ENCODE measurements around the gene CLSTN1. TPM values are rescaled to one million over a fixed set of nuclear protein-coding genes. Genes with fewer than 3 reads are reported as not detected.
A peak's percentile ranks its signal among the peaks of the same experiment; 100 is the strongest.

The CLSTN1 gene
- total RNA-seq, 1 donor from 2014 or later: 48.0 TPM

GRCh38 chr1:9711466-9712020 is 112.2 kb downstream of the CLSTN1 start:
- Mint-ChIP-seq H3K4me1 (ENCODE audit: low read depth) (peaks cover 35% of the 10 kb centered on the region), H3K27me3 (ENCODE audit: insufficient read depth) (no peaks in the 10 kb centered on the region), H3K27ac (peak overlapping the region; percentile 67), H3K4me3 (no peak overlapping the region), H3K9me3 (no peaks in the 10 kb centered on the region), H3K36me3 (ENCODE audit: low read depth) (peaks cover 32% of the 10 kb centered on the region)
- intact Hi-C loops (cut with micrococcal nuclease): no loop called here
- no peak for DNase-seq (ENCODE audit: low spot score)

- H3K4me3 Mint-ChIP-seq: no peak overlapping the region
- peaks cover 43% of the 10 kb centered on the region for H3K4me1 Mint-ChIP-seq (ENCODE audit: low read depth)
- peaks cover 33% of the 10 kb centered on the region for H3K36me3 Mint-ChIP-seq (ENCODE audit: low read depth)
These were observed 113.7 kb downstream of the CLSTN1 start for GRCh38 chr1:9710037-9710436.

GRCh38 chr1:9706178-9706577 is 117.6 kb downstream of the CLSTN1 start:
- H3K4me3 Mint-ChIP-seq: no peak overlapping the region
- no peaks in the 10 kb centered on the region for H3K9me3 Mint-ChIP-seq
- no peak overlapping the region for H3K27ac Mint-ChIP-seq
- intact Hi-C loops (cut with micrococcal nuclease): no loop called here
- H3K4me1 Mint-ChIP-seq (ENCODE audit: low read depth): peaks cover 46% of the 10 kb centered on the region
- DNase-seq (ENCODE audit: low spot score): no peak
- no peaks in the 10 kb centered on the region for H3K27me3 Mint-ChIP-seq (ENCODE audit: insufficient read depth)
- H3K36me3 Mint-ChIP-seq (ENCODE audit: low read depth): peaks cover 34% of the 10 kb centered on the region

More at GRCh38 chr1:9710037-9710436, 113.7 kb downstream of the CLSTN1 start:
- peak overlapping the region; percentile 79 for H3K27ac Mint-ChIP-seq
- no peaks in the 10 kb centered on the region for H3K9me3 Mint-ChIP-seq
- no peak for DNase-seq (ENCODE audit: low spot score)
- no peaks in the 10 kb centered on the region for H3K27me3 Mint-ChIP-seq (ENCODE audit: insufficient read depth)
- intact Hi-C loops (cut with micrococcal nuclease): no loop called here

GRCh38 chr1:9705337-9706093 is 118.2 kb downstream of the CLSTN1 start:
- intact Hi-C loops (cut with micrococcal nuclease): no loop called here
- Mint-ChIP-seq H3K9me3 (no peaks in the 10 kb centered on the region), H3K4me3 (peak overlapping the region; percentile 51), H3K4me1 (ENCODE audit: low read depth) (peaks cover 52% of the 10 kb centered on the region), H3K27ac (peak overlapping the region; percentile 59), H3K27me3 (ENCODE audit: insufficient read depth) (no peaks in the 10 kb centered on the region), H3K36me3 (ENCODE audit: low read depth) (peaks cover 37% of the 10 kb centered on the region)
- no peak for DNase-seq (ENCODE audit: low spot score)

- DNase-seq (ENCODE audit: low spot score): no peak
- H3K9me3 Mint-ChIP-seq: no peaks in the 10 kb centered on the region
- peak overlapping the region; percentile 8 for H3K4me3 Mint-ChIP-seq
- intact Hi-C loops (cut with micrococcal nuclease): loop anchor here (2.0 kb wide), 1 partner anchor 13 kb away; no protein-coding TSS in a partner anchor
- no peaks in the 10 kb centered on the region for H3K27me3 Mint-ChIP-seq (ENCODE audit: insufficient read depth)
- peak overlapping the region; percentile 75 for H3K27ac Mint-ChIP-seq
- H3K36me3 Mint-ChIP-seq (ENCODE audit: low read depth): peaks cover 40% of the 10 kb centered on the region
- H3K4me1 Mint-ChIP-seq (ENCODE audit: low read depth): peaks cover 56% of the 10 kb centered on the region
These were observed 120.1 kb downstream of the CLSTN1 start for GRCh38 chr1:9703681-9704080.

GRCh38 chr1:9703165-9703509 is 120.6 kb downstream of the CLSTN1 start:
- H3K9me3 Mint-ChIP-seq: no peaks in the 10 kb centered on the region
- peaks cover 62% of the 10 kb centered on the region for H3K4me1 Mint-ChIP-seq (ENCODE audit: low read depth)
- peak overlapping the region; percentile 75 for H3K27ac Mint-ChIP-seq
- H3K27me3 Mint-ChIP-seq (ENCODE audit: insufficient read depth): no peaks in the 10 kb centered on the region
- peaks cover 46% of the 10 kb centered on the region for H3K36me3 Mint-ChIP-seq (ENCODE audit: low read depth)
- peak overlapping the region; percentile 7 for H3K4me3 Mint-ChIP-seq
- intact Hi-C loops (cut with micrococcal nuclease): loop anchor here (2.0 kb wide), 1 partner anchor 14 kb away; no protein-coding TSS in a partner anchor
- DNase-seq (ENCODE audit: low spot score): no peak

- Mint-ChIP-seq H3K9me3 (no peaks in the 10 kb centered on the region), H3K27ac (no peak overlapping the region), H3K4me1 (ENCODE audit: low read depth) (peaks cover 59% of the 10 kb centered on the region), H3K27me3 (ENCODE audit: insufficient read depth) (no peaks in the 10 kb centered on the region), H3K36me3 (ENCODE audit: low read depth) (peaks cover 44% of the 10 kb centered on the region), H3K4me3 (no peak overlapping the region)
- DNase-seq (ENCODE audit: low spot score): no peak
- intact Hi-C loops (cut with micrococcal nuclease): loop anchor here (2.0 kb wide), 1 partner anchor 15 kb away; no protein-coding TSS in a partner anchor
These were observed 122.1 kb downstream of the CLSTN1 start for GRCh38 chr1:9701665-9702064.

- intact Hi-C loops (cut with micrococcal nuclease): no loop called here
- H3K36me3 Mint-ChIP-seq (ENCODE audit: low read depth): peaks cover 41% of the 10 kb centered on the region
- H3K4me1 Mint-ChIP-seq (ENCODE audit: low read depth): peaks cover 48% of the 10 kb centered on the region
- no peak for DNase-seq (ENCODE audit: low spot score)
- H3K27me3 Mint-ChIP-seq (ENCODE audit: insufficient read depth): no peaks in the 10 kb centered on the region
- H3K27ac Mint-ChIP-seq: peak overlapping the region; percentile 48
- no peak overlapping the region for H3K4me3 Mint-ChIP-seq
- H3K9me3 Mint-ChIP-seq: no peaks in the 10 kb centered on the region
These were observed 123.4 kb downstream of the CLSTN1 start for GRCh38 chr1:9700340-9700739.

- Mint-ChIP-seq H3K27ac (peak overlapping the region; percentile 1), H3K4me3 (no peak overlapping the region), H3K4me1 (ENCODE audit: low read depth) (peaks cover 47% of the 10 kb centered on the region), H3K36me3 (ENCODE audit: low read depth) (peaks cover 47% of the 10 kb centered on the region), H3K27me3 (ENCODE audit: insufficient read depth) (no peaks in the 10 kb centered on the region), H3K9me3 (no peaks in the 10 kb centered on the region)
- intact Hi-C loops (cut with micrococcal nuclease): no loop called here
- DNase-seq (ENCODE audit: low spot score): no peak
These were observed 124.4 kb downstream of the CLSTN1 start for GRCh38 chr1:9699361-9699760.

- H3K4me3 Mint-ChIP-seq: no peak overlapping the region
- H3K27ac Mint-ChIP-seq: peak overlapping the region; percentile 18
- no peaks in the 10 kb centered on the region for H3K27me3 Mint-ChIP-seq (ENCODE audit: insufficient read depth)
- intact Hi-C loops (cut with micrococcal nuclease): no loop called here
- peaks cover 42% of the 10 kb centered on the region for H3K36me3 Mint-ChIP-seq (ENCODE audit: low read depth)
- no peak for DNase-seq (ENCODE audit: low spot score)
- H3K4me1 Mint-ChIP-seq (ENCODE audit: low read depth): peaks cover 37% of the 10 kb centered on the region
- no peaks in the 10 kb centered on the region for H3K9me3 Mint-ChIP-seq
These were observed 127.0 kb downstream of the CLSTN1 start for GRCh38 chr1:9696793-9697192.

GRCh38 chr1:9691691-9692090 is 132.1 kb downstream of the CLSTN1 start:
- Mint-ChIP-seq H3K27ac (peak overlapping the region; percentile 93), H3K4me1 (ENCODE audit: low read depth) (peaks cover 51% of the 10 kb centered on the region), H3K4me3 (peak overlapping the region; percentile 91), H3K36me3 (ENCODE audit: low read depth) (peaks cover 32% of the 10 kb centered on the region), H3K9me3 (no peaks in the 10 kb centered on the region), H3K27me3 (ENCODE audit: insufficient read depth) (no peaks in the 10 kb centered on the region)
- DNase-seq (ENCODE audit: low spot score): no peak
- intact Hi-C loops (cut with micrococcal nuclease): no loop called here

- Mint-ChIP-seq H3K4me3 (peak overlapping the region; percentile 91), H3K4me1 (ENCODE audit: low read depth) (peaks cover 56% of the 10 kb centered on the region), H3K27ac (peak overlapping the region; percentile 93), H3K36me3 (ENCODE audit: low read depth) (peaks cover 30% of the 10 kb centered on the region), H3K9me3 (no peaks in the 10 kb centered on the region), H3K27me3 (ENCODE audit: insufficient read depth) (no peaks in the 10 kb centered on the region)
- DNase-seq (ENCODE audit: low spot score): no peak
- intact Hi-C loops (cut with micrococcal nuclease): no loop called here
These were observed 132.7 kb downstream of the CLSTN1 start for GRCh38 chr1:9691108-9691445.

- DNase-seq (ENCODE audit: low spot score): no peak
- intact Hi-C loops (cut with micrococcal nuclease): no loop called here
- H3K27ac Mint-ChIP-seq: peak overlapping the region; percentile 93
- H3K9me3 Mint-ChIP-seq: no peaks in the 10 kb centered on the region
- H3K27me3 Mint-ChIP-seq (ENCODE audit: insufficient read depth): no peaks in the 10 kb centered on the region
- H3K4me1 Mint-ChIP-seq (ENCODE audit: low read depth): peaks cover 61% of the 10 kb centered on the region
- peaks cover 33% of the 10 kb centered on the region for H3K36me3 Mint-ChIP-seq (ENCODE audit: low read depth)
- peak overlapping the region; percentile 91 for H3K4me3 Mint-ChIP-seq
These were observed 133.2 kb downstream of the CLSTN1 start for GRCh38 chr1:9690440-9691107.

All from activated T-helper 1 cell treated with anti-CD3 and anti-CD28 coated beads, Interleukin-12 subunit alpha, Interleukin-12 subunit beta, Interleukin-2, Interleukin-4 antibody, amounts not matched to agents 30 ng/mL and 10 ng/mL and 1 ng/mL, durations not matched to agents 14 hours and 24 hours and 36 hours (primary cell).